ENCODE measurements around the gene HBZ. TPM values are rescaled to one million over a fixed set of nuclear protein-coding genes. Genes with fewer than 3 reads are reported as not detected.

The HBZ gene
- total and polyA plus RNA-seq, 2 of the 8 experiments (the other 6 are each of a cell fraction or from before 2014, with no cell fraction given), result 0.12 TPM; not detected in 1

DNA sequence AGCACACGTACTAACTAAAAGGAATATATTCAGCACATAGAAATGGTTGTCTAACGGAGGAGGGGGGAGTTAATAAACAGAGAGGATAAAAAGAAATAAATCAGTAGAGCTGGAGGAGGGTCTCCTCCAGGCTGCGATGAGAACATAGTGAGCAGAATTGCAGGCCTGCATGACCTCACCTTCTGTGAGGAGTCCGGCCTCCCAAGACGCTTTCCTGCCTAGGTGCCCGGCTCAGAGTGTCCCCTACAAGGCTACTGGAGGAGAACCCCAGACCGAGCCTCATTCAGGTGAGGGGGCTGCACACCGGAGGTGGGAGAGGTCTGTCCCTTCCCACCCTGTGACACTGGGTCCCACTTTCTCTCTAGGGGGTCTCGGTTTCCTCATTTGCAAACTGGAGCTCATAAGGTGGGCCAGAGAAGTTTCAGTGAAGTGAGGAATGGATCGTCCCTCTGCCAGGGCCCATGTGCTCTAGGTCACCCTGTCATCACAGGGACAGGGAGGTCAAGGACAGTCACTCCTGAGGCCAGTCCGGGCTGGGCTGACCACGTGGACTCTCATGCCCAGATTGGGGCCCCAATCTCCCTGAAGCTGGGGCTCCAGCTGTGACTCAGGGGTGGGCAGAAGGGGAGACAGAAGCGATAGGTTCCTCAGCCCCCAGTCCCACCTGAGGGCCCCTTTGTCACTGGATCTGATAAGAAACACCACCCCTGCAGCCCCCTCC lies 10.0 kb downstream of the HBZ start:
- no peak overlapping the region for H3K4ac ChIP-seq (replicated peaks; ENCODE audit: insufficient read length, low read depth, low read length)
- ChIA-PET POLR2A (ENCODE audit: partially characterized antibody) (interaction anchor here (0.9 to 1.2 kb wide), 3 partner anchors 18 to 55 kb away, joined by 3 to 5 read pairs (median 3); no protein-coding TSS in a partner anchor), CTCF (ENCODE audit: partially characterized antibody) (interaction anchor here (0.6 to 2.4 kb wide), 4 partner anchors 18 to 66 kb away, joined by 3 to 9 read pairs (median 4); partner anchors contain the start of gene HBQ1)
- H4K20me1 ChIP-seq (replicated peaks in 1 of 2; ENCODE audit: control insufficient read depth in 1 of 2, insufficient read depth in 2 of 2, low read length in 2 of 2), result peaks cover 0 to 3% of the 10 kb centered on the region in 2 experiments
- no peak overlapping the region for H3K56ac ChIP-seq (replicated peaks; ENCODE audit: insufficient read length, low read depth, low read length)
- H3K14ac ChIP-seq (ENCODE audit: insufficient read length), result no peak overlapping the region
- H3K9me3 ChIP-seq (ENCODE audit: insufficient read depth in 2 of 2, low read depth in 1 of 2, low read length in 1 of 2), result no peaks in the 10 kb centered on the region
- peaks cover 0 to 18% (median 12%) of the 10 kb centered on the region in 4 experiments; a peak in 6 of 7 replicates for H3K4me1 ChIP-seq (replicated peaks in 1 of 4; ENCODE audit: control insufficient read depth in 3 of 4, insufficient read depth in 4 of 4, low read length in 3 of 4)
- H2AK5ac ChIP-seq (ENCODE audit: low read depth, low read length), result no peak overlapping the region
- H2BK15ac ChIP-seq (ENCODE audit: low read length), result no peak overlapping the region
- peaks cover 0 to 9% (median 0%) of the 10 kb centered on the region in 4 experiments; a peak in 2 of 8 replicates for H3K36me3 ChIP-seq (ENCODE audit: control insufficient read depth in 2 of 4, insufficient read depth in 4 of 4, low read length in 3 of 4)
- no peaks in the 10 kb centered on the region for H3K79me2 ChIP-seq (ENCODE audit: control insufficient read depth in 1 of 2, insufficient read depth in 2 of 2, low read length in 2 of 2)
- no peak overlapping the region for H2BK20ac ChIP-seq (ENCODE audit: low read length)
- H3K9ac ChIP-seq (replicated peaks in 1 of 4; ENCODE audit: extremely low read depth in 1 of 4, low read depth in 3 of 4, low read length in 3 of 4), result no peak overlapping the region
- H3K18ac ChIP-seq (ENCODE audit: extremely low read depth, low read length), result no peak overlapping the region
- peaks cover 10% of the 10 kb centered on the region; the same call in 1 of the 2 replicates for H3K23me2 ChIP-seq (ENCODE audit: low read depth, low read length)
- no peak overlapping the region for H4K5ac ChIP-seq (ENCODE audit: insufficient read length, low read depth, low read length)
- H2AFZ ChIP-seq (ENCODE audit: low read length), result no peak overlapping the region
- WGBS, 2 experiments (ENCODE audit: extremely low coverage in 1 of 2, insufficient coverage in 1 of 2, insufficient read length in 1 of 2, insufficient replicate concordance in 2 of 2, low coverage in 1 of 2, low lambda C conversion rate in 2 of 2, missing lambda C conversion rate in 1 of 2), result 90% methylated on average over 13 of the region's 13 CpGs; no CpG with 5 or more reads in 1 of the 2 experiments
- H3K27ac ChIP-seq (ENCODE audit: low read depth, low read length), result no peak overlapping the region
- DNase-seq (ENCODE audit: low read depth in 1 of 2, low spot score in 2 of 2) (no peak), FAIRE-seq (no peak)
- no peak overlapping the region for H2BK5ac ChIP-seq (ENCODE audit: low read depth, low read length)
- no peak overlapping the region for H4K91ac ChIP-seq (replicated peaks; ENCODE audit: insufficient read length, low read length)
- H3K4me2 ChIP-seq (ENCODE audit: insufficient read depth in 1 of 2, low read depth in 2 of 2, low read length in 2 of 2), result no peak overlapping the region
- no peak overlapping the region for H4K8ac ChIP-seq (ENCODE audit: extremely low read depth, insufficient read depth, low read length)
- H3K27me3 ChIP-seq (replicated peaks in 1 of 4; ENCODE audit: control insufficient read depth in 3 of 4, extremely low read depth in 1 of 4, insufficient read depth in 3 of 4, low read length in 3 of 4), result peaks cover 25 to 34% (median 33%) of the 10 kb centered on the region in 4 experiments
- H3K23ac ChIP-seq (ENCODE audit: insufficient read length), result no peak overlapping the region
- H3K4me3 ChIP-seq (ENCODE audit: extremely low read depth in 1 of 4, insufficient read depth in 2 of 4, low read depth in 3 of 4, low read length in 4 of 4), result no peak overlapping the region
- no peak overlapping the region for H2BK12ac ChIP-seq (ENCODE audit: low read depth, low read length)
- H2BK120ac ChIP-seq (replicated peaks; ENCODE audit: low read depth, low read length), result no peak overlapping the region
- H3K79me1 ChIP-seq (ENCODE audit: low read depth, low read length), result no peaks in the 10 kb centered on the region
- TF ChIP-seq NANOG (IDR thresholded peaks at IDR 0.05; ENCODE audit: insufficient read depth, low read depth, low read length, poor library complexity, severe bottlenecking), result no peak
- TF ChIP-seq CEBPB (IDR thresholded peaks at IDR 0.05; ENCODE audit: low read depth, low read length), result no peak
- TF ChIP-seq ZNF274 (IDR thresholded peaks at IDR 0.05; ENCODE audit: borderline replicate concordance, extremely low read depth, low read length), result no peak
- TF ChIP-seq RNF2 (IDR thresholded peaks at IDR 0.05; ENCODE audit: borderline replicate concordance, low read depth, low read length, missing control alignments, poor library complexity, severe bottlenecking), result no peak
- TF ChIP-seq SIX5 (IDR thresholded peaks at IDR 0.05; ENCODE audit: low read depth, low read length), result no peak
- no peak for TF ChIP-seq BCL11A (IDR thresholded peaks at IDR 0.05; ENCODE audit: low read depth in 2 of 2, low read length in 2 of 2)
- TF ChIP-seq EGR1 (IDR thresholded peaks at IDR 0.05; ENCODE audit: borderline replicate concordance, low read depth, low read length), result no peak
- no peak for TF ChIP-seq SRF (IDR thresholded peaks at IDR 0.05; ENCODE audit: low read depth, low read length)
- TF ChIP-seq RBBP5 (IDR thresholded peaks at IDR 0.05; ENCODE audit: borderline replicate concordance, low read depth, low read length), result no peak
- TF ChIP-seq SP2 (IDR thresholded peaks at IDR 0.05; ENCODE audit: low read length), result no peak
- no peak for TF ChIP-seq PHF8 (conservative IDR thresholded peaks at IDR 0.05; ENCODE audit: low read depth, low read length)
- TF ChIP-seq JUND (IDR thresholded peaks at IDR 0.05; ENCODE audit: low read length), result no peak
